K562 (cell line): ENCODE measurements around the gene NGDN. TPM values are rescaled to one million over a fixed set of nuclear protein-coding genes. Genes with fewer than 3 reads are reported as not detected.

Experiments used
- BRCA1 ChIP-seq, 2 experiments: fragments of 450-650 bp in 1 of 2; sonication (generic) in 1 of 2; formaldehyde crosslinking in 1 of 2; IDR thresholded peaks; 2 replicates each; pipeline versions ENCODE4 v1.5.0 to v1.6.1; 2017 to 2020; ENCODE audit warnings: mild to moderate bottlenecking in 1 of 2, missing genetic modification reagents in 1 of 2
- CBFA2T3 ChIP-seq: fragments of 450-650 bp; IDR thresholded peaks from 2 replicates; pipeline ENCODE4 v1.6.1; 2017
- CC2D1A ChIP-seq: fragments of 450-650 bp; IDR thresholded peaks from 2 replicates; pipeline ENCODE4 v1.6.1; 2017; ENCODE audit warnings: mild to moderate bottlenecking
- CTBP1 ChIP-seq: fragments of 450-650 bp; IDR thresholded peaks from 2 replicates; pipeline ENCODE4 v1.6.1; 2016; ENCODE audit warnings: borderline replicate concordance
- ELF4 ChIP-seq: fragments of 450-650 bp; formaldehyde crosslinking; IDR thresholded peaks from 2 replicates; pipeline ENCODE4 v1.4.0; 2022; ENCODE audit warnings: missing genetic modification characterization
- ETV1 ChIP-seq: fragments of 450-650 bp; conservative IDR thresholded peaks from 2 replicates; pipeline ENCODE4 v1.6.1; 2016; ENCODE audit warnings: missing genetic modification characterization, control low read depth, low read depth, missing compliant biosample characterization
- ETV5 ChIP-seq: sonication (generic); formaldehyde crosslinking; IDR thresholded peaks from 2 replicates; pipeline ENCODE4 v1.4.0; 2020; ENCODE audit warnings: low read depth, mild to moderate bottlenecking, missing genetic modification reagents
- FOXJ2 ChIP-seq: fragments of 200-800 bp; sonication (Bioruptor generic); IDR thresholded peaks from 2 replicates; pipeline ENCODE4 v1.6.1; 2016; ENCODE audit warnings: missing genetic modification characterization, missing compliant biosample characterization
- GATAD2B ChIP-seq: fragments of 450-650 bp; IDR thresholded peaks from 2 replicates; pipeline ENCODE4 v1.6.1; 2017; ENCODE audit warnings: mild to moderate bottlenecking, borderline replicate concordance
- MTA2 ChIP-seq: fragments of 450-650 bp; IDR thresholded peaks from 2 replicates; pipeline ENCODE4 v1.6.1; 2016; ENCODE audit warnings: low read depth
- NEUROD1 ChIP-seq: fragments of 150-350 bp; IDR thresholded peaks from 2 replicates; pipeline ENCODE4 v1.6.1; 2014; ENCODE audit warnings: borderline replicate concordance, low read length, low read depth; ENCODE audit not compliant: partially characterized antibody
- NRF1 ChIP-seq, 2 experiments: fragments of 450-650 bp; IDR thresholded peaks in 1 of 2; conservative IDR thresholded peaks in 1 of 2; 2 replicates each; pipeline ENCODE4 v1.6.1; 2014; ENCODE audit warnings: mild to moderate bottlenecking in 2 of 2
- RCOR1 ChIP-seq, 2 experiments: IDR thresholded peaks; 2 replicates each; pipeline ENCODE4 v1.6.1; 2012; ENCODE audit warnings: low read depth in 2 of 2, low read length in 2 of 2, borderline replicate concordance in 1 of 2, improper control_type of control experiment in 1 of 2
- SMAD2 ChIP-seq: fragments of 150-350 bp; IDR thresholded peaks from 2 replicates; pipeline ENCODE4 v1.6.1; 2014; ENCODE audit warnings: low read depth, mild to moderate bottlenecking, low read length
- SMAD4 ChIP-seq: fragments of 250-450 bp; sonication (Bioruptor Pico); conservative IDR thresholded peaks from 2 replicates; pipeline ENCODE4 v1.8.0; 2021; ENCODE audit warnings: inconsistent platforms, mild to moderate bottlenecking, moderate library complexity
- STAT5A ChIP-seq: IDR thresholded peaks from 2 replicates; pipeline ENCODE4 v1.6.1; 2012; ENCODE audit warnings: low read length, inconsistent platforms, borderline replicate concordance
- TAL1 ChIP-seq: fragments of 450-650 bp; IDR thresholded peaks from 2 replicates; pipeline ENCODE4 v1.6.1; 2016; ENCODE audit warnings: mild to moderate bottlenecking
- TRIM24 ChIP-seq, 2 experiments: fragments of 450-650 bp; IDR thresholded peaks; 2 replicates each; pipeline ENCODE4 v1.6.1; 2016
- ZNF76 ChIP-seq: fragments of 250-450 bp; sonication (Bioruptor Pico); IDR thresholded peaks from 2 replicates; pipeline ENCODE4 v1.4.0; 2020; ENCODE audit warnings: mild to moderate bottlenecking, moderate library complexity, borderline replicate concordance
- polyA plus RNA-seq, 8 experiments: library from polyadenylated mRNA; depleted of rRNA in 4 of 8; stranded (reverse) in 5 of 8; unstranded in 3 of 8; fragments of >200 nt; fragmentation: Nextera tagmentation in 2 of 8; fragmentation: Illumina TruSeq in 1 of 8; extraction: Ambion mirVana in 2 of 8; extraction: Trizol in 1 of 8; gene quantifications; 2 replicates each; pipeline versions ENCODE4 v1.2.1 to v1.2.3, GENCODE V29; 2011 to 2014; ENCODE audit warnings: inconsistent platforms in 1 of 8, missing spikeins in 1 of 8
- total RNA-seq, 7 experiments: library from RNA; depleted of rRNA in 6 of 7; stranded (reverse); fragments of >200 nt in 6 of 7; fragmentation: Illumina TruSeq in 2 of 7; extraction: Trizol in 2 of 7; gene quantifications; 2 replicates each; pipeline versions ENCODE4 v1.2.1 to v1.2.3, GENCODE V29; 2011 to 2021; ENCODE audit warnings: low replicate concordance in 1 of 7
- TF ChIP-seq, protein P1 (sequence below): fragments of 450-650 bp; IDR thresholded peaks from 2 replicates; pipeline ENCODE4 v1.6.1; 2017; ENCODE audit warnings: antibody characterized with exemption, mild to moderate bottlenecking
- TF ChIP-seq, protein P2 (sequence below), 3 experiments: IDR thresholded peaks in 2 of 3; conservative IDR thresholded peaks in 1 of 3; 2 replicates each; pipeline ENCODE4 v1.5.1; 2011 to 2012; ENCODE audit warnings: low read length in 3 of 3, mild to moderate bottlenecking in 3 of 3, control low read depth in 2 of 3, improper control_type of control experiment in 1 of 3, inconsistent platforms in 1 of 3, low read depth in 1 of 3, mixed read lengths in 1 of 3, moderate library complexity in 1 of 3; ENCODE audit not compliant: insufficient read depth in 2 of 3
- TF ChIP-seq, protein P3 (sequence below): sonication (generic); IDR thresholded peaks from 2 replicates; pipeline ENCODE4 v1.6.1; 2016

The NGDN gene
- total and polyA plus RNA-seq, 9 of the 15 experiments (the other 6 are each of a cell fraction or from before 2014, with no cell fraction given) = 42.9 to 195 (median 74.9) TPM

DNA sequence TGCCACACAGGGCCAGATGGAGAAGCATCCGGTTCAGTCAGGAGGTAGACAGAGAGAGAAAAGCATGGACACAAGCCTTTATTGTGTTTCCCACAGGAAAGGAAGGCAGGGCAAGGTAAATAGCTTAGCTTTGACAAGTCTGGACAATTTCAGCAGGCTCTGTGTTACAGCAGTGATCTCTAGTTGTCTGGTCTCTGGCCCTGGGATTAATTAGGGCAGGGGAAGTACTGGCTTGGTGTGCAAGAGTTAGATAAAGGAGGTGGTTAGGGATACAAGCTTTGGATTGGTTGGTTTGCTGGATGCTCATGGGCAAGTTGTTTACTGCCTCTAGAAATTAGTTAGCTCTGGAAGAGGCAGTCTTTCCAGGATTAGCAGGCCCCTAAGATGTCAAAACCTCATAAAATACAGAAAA lies 15.1 kb upstream of the NGDN start (continued):
- TF ChIP-seq, protein P1, sequence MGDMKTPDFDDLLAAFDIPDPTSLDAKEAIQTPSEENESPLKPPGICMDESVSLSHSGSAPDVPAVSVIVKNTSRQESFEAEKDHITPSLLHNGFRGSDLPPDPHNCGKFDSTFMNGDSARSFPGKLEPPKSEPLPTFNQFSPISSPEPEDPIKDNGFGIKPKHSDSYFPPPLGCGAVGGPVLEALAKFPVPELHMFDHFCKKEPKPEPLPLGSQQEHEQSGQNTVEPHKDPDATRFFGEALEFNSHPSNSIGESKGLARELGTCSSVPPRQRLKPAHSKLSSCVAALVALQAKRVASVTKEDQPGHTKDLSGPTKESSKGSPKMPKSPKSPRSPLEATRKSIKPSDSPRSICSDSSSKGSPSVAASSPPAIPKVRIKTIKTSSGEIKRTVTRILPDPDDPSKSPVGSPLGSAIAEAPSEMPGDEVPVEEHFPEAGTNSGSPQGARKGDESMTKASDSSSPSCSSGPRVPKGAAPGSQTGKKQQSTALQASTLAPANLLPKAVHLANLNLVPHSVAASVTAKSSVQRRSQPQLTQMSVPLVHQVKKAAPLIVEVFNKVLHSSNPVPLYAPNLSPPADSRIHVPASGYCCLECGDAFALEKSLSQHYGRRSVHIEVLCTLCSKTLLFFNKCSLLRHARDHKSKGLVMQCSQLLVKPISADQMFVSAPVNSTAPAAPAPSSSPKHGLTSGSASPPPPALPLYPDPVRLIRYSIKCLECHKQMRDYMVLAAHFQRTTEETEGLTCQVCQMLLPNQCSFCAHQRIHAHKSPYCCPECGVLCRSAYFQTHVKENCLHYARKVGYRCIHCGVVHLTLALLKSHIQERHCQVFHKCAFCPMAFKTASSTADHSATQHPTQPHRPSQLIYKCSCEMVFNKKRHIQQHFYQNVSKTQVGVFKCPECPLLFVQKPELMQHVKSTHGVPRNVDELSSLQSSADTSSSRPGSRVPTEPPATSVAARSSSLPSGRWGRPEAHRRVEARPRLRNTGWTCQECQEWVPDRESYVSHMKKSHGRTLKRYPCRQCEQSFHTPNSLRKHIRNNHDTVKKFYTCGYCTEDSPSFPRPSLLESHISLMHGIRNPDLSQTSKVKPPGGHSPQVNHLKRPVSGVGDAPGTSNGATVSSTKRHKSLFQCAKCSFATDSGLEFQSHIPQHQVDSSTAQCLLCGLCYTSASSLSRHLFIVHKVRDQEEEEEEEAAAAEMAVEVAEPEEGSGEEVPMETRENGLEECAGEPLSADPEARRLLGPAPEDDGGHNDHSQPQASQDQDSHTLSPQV = peak; percentile 38; the same call in 1 of the 2 replicates
- TF ChIP-seq NRF1 (conservative IDR thresholded peaks at IDR 0.05 in 1 of 2, IDR thresholded peaks at IDR 0.05 in 1 of 2) (peak; percentile 35 to 49; a peak in 3 of 4 replicates), CC2D1A (peak; percentile 70; the same call in 1 of the 2 replicates), SMAD4 (CRISPR knock-in tag) (peak; percentile 64), TRIM24 (IDR thresholded peaks at IDR 0.05) (peak; percentile 61 to 62; a peak in 3 of 4 replicates), ZNF76 (CRISPR knock-in tag) (no peak), FOXJ2 (tag) (no peak), ETV5 (CRISPR knock-in tag) (0 out of 2 replicates have a peak, but pooled peaks have one; percentile 64), ETV1 (tag) (peak; percentile 68), CTBP1 (peak; percentile 81), RCOR1 (IDR thresholded peaks at IDR 0.05; ENCODE audit: borderline replicate concordance in 1 of 2, low read depth in 2 of 2, low read length in 2 of 2) (peak in 1 of 2 experiments; percentile 78; a peak in 2 of 4 replicates), TAL1 (peak; percentile 88), BRCA1 (IDR thresholded peaks at IDR 0.05) (peak; percentile 95; the same call in 1 of the 2 replicates), BRCA1 (CRISPR knock-in tag; IDR thresholded peaks at IDR 0.05) (no peak), MTA2 (peak; percentile 81), NEUROD1 (peak; percentile 40), ELF4 (CRISPR knock-in tag) (0 out of 2 replicates have a peak, but pooled peaks have one; percentile 8), SMAD2 (no peak), CBFA2T3 (peak; percentile 92), STAT5A (peak; percentile 59), GATAD2B (0 out of 2 replicates have a peak, but pooled peaks have one; percentile 23)
- TF ChIP-seq, protein P2, sequence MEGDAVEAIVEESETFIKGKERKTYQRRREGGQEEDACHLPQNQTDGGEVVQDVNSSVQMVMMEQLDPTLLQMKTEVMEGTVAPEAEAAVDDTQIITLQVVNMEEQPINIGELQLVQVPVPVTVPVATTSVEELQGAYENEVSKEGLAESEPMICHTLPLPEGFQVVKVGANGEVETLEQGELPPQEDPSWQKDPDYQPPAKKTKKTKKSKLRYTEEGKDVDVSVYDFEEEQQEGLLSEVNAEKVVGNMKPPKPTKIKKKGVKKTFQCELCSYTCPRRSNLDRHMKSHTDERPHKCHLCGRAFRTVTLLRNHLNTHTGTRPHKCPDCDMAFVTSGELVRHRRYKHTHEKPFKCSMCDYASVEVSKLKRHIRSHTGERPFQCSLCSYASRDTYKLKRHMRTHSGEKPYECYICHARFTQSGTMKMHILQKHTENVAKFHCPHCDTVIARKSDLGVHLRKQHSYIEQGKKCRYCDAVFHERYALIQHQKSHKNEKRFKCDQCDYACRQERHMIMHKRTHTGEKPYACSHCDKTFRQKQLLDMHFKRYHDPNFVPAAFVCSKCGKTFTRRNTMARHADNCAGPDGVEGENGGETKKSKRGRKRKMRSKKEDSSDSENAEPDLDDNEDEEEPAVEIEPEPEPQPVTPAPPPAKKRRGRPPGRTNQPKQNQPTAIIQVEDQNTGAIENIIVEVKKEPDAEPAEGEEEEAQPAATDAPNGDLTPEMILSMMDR (IDR thresholded peaks at IDR 0.05 in 2 of 3, conservative IDR thresholded peaks at IDR 0.05 in 1 of 3; ENCODE audit: insufficient read depth in 2 of 3, low read depth in 1 of 3, low read length in 3 of 3) = no peak
- TF ChIP-seq, protein P3, sequence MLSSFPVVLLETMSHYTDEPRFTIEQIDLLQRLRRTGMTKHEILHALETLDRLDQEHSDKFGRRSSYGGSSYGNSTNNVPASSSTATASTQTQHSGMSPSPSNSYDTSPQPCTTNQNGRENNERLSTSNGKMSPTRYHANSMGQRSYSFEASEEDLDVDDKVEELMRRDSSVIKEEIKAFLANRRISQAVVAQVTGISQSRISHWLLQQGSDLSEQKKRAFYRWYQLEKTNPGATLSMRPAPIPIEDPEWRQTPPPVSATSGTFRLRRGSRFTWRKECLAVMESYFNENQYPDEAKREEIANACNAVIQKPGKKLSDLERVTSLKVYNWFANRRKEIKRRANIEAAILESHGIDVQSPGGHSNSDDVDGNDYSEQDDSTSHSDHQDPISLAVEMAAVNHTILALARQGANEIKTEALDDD = peak; percentile 100
